ENCODE measurements around the gene SLC35D2. TPM values are rescaled to one million over a fixed set of nuclear protein-coding genes. Genes with fewer than 3 reads are reported as not detected.

SLC35D2 gene
- total RNA-seq, 1 experiment from 2014 or later, result 19.0 TPM

GRCh38 chr9:96345551-96345950 is 38.0 kb downstream of the SLC35D2 start:
- Histone ChIP-seq H2AK5ac (ENCODE audit: insufficient read length, low read length) (no peak overlapping the region), H2BK20ac (ENCODE audit: low read depth, low read length, poor library complexity, severe bottlenecking) (no peak overlapping the region), H3K14ac (ENCODE audit: insufficient read depth, low read length) (no peak overlapping the region), H3K23me2 (ENCODE audit: insufficient read length, low read depth, low read length, poor library complexity, severe bottlenecking) (no peaks in the 10 kb centered on the region), H3T11ph (ENCODE audit: low read length) (no peak overlapping the region), H3K27ac (ENCODE audit: insufficient read length, low read depth, low read length) (no peak overlapping the region), H2BK15ac (ENCODE audit: low read depth, low read length) (no peak overlapping the region), H3K23ac (ENCODE audit: insufficient read length, low read depth, low read length) (no peak overlapping the region), H2AFZ (ENCODE audit: low read length) (no peak overlapping the region), H2BK12ac (ENCODE audit: insufficient read length, low read depth, low read length) (peak overlapping the region; percentile 43), H2BK120ac (ENCODE audit: low read depth, low read length, poor library complexity, severe bottlenecking) (no peak overlapping the region), H3K27me3 (ENCODE audit: insufficient read depth, low read length) (no peaks in the 10 kb centered on the region), H3K4me1 (ENCODE audit: insufficient read depth, low read length) (peaks cover 9% of the 10 kb centered on the region), H4K8ac (replicated peaks; ENCODE audit: insufficient read length, low read depth, low read length) (no peak overlapping the region), H3K9me3 (ENCODE audit: control insufficient read depth, low read depth, low read length) (peaks cover 3% of the 10 kb centered on the region), H3K4me2 (ENCODE audit: insufficient read depth, insufficient read length, low read length) (no peak overlapping the region), H3K79me1 (ENCODE audit: insufficient read depth, low read depth, low read length, poor library complexity, severe bottlenecking) (no peaks in the 10 kb centered on the region), H3K18ac (ENCODE audit: insufficient read length, low read depth, low read length) (peak overlapping the region; percentile 39), H3K79me2 (ENCODE audit: insufficient read depth, low read length) (no peaks in the 10 kb centered on the region), H4K5ac (ENCODE audit: insufficient read length, low read depth, low read length) (no peak overlapping the region), H2BK5ac (ENCODE audit: insufficient read length, low read length) (no peak overlapping the region), H4K91ac (ENCODE audit: insufficient read length, low read depth, low read length) (no peak overlapping the region), H3K56ac (ENCODE audit: insufficient read length, low read depth, low read length) (no peak overlapping the region), H4K20me1 (ENCODE audit: control insufficient read depth, insufficient read depth, insufficient read length) (no peaks in the 10 kb centered on the region), H3K9ac (ENCODE audit: extremely low read depth, insufficient read length, low read length) (no peak overlapping the region), H3K4ac (ENCODE audit: low read depth, low read length) (no peak overlapping the region)
- H3K36me3 Mint-ChIP-seq (ENCODE audit: insufficient read depth in 1 of 3, low read depth in 3 of 3), result peaks cover 0 to 9% (median 5%) of the 10 kb centered on the region in 3 experiments; a peak in 6 of 7 replicates
- H3K4me3 Mint-ChIP-seq, result no peak overlapping the region
- H3K27ac Mint-ChIP-seq, result peak overlapping the region; percentile 46 to 86 (median 72); a peak in 5 of 7 replicates
- no peak for TF ChIP-seq CTCF (conservative IDR thresholded peaks at IDR 0.05)
- peaks cover 39 to 48% of the 10 kb centered on the region in 2 experiments for H3K4me1 Mint-ChIP-seq
- H3K9me3 Mint-ChIP-seq, result peaks cover 4 to 6% of the 10 kb centered on the region in 2 experiments; a peak in 4 of 5 replicates
- no peaks in the 10 kb centered on the region for H3K27me3 Mint-ChIP-seq (ENCODE audit: low read depth)
- DNase-seq, result no peak
- no CpG with 5 or more reads among the region's 9 CpGs for WGBS (ENCODE audit: extremely low coverage, insufficient read length, low lambda C conversion rate)
